CD4-positive, alpha-beta T cell (primary cell): ENCODE measurements around the gene SLC22A5. TPM values are rescaled to one million over a fixed set of nuclear protein-coding genes. Genes with fewer than 3 reads are reported as not detected.
A peak's percentile ranks its signal among the peaks of the same experiment; 100 is the strongest.

Experiments
- ATAC-seq: fragments of 200-7000 bp; cut with Tn5 transposase; one replicate; pipeline ENCODE4 v1.10.0; 2022; ENCODE audit warnings: mild to moderate bottlenecking; ENCODE audit not compliant: poor library complexity
- CTCF ChIA-PET: fragments of 350-600 bp; sonication (Branson Sonifier 250); formaldehyde crosslinking; loops from one replicate; lab custom pipeline; 2021; ENCODE audit warnings: antibody characterized with exemption, inconsistent platforms; lab: Charles Lee
- POLR2A ChIA-PET: fragments of 350-600 bp; sonication (Branson Sonifier 250); formaldehyde crosslinking; loops from one replicate; lab custom pipeline; 2021; ENCODE audit warnings: antibody characterized with exemption, inconsistent platforms; lab: Charles Lee
- DNase-seq, 14 experiments: peaks; one replicate each; pipeline ENCODE4 v3.0.0-alpha.2; 2013 to 2020; ENCODE audit warnings: mixed read lengths in 2 of 14
- H3K27ac ChIP-seq, 2 donors: one replicate each; pipeline versions ENCODE4 v1.5.1 to v1.7.0; 2013; ENCODE audit warnings: low read length in 2 of 2, low read depth in 1 of 2, mild to moderate bottlenecking in 1 of 2
- H3K27me3 ChIP-seq, 2 experiments: 1 replicate in 1 of 2; 2 replicates in 1 of 2; pipeline versions ENCODE4 v1.6.1 to v1.7.0; 2013; ENCODE audit warnings: low read length in 2 of 2, control low read depth in 1 of 2, mild to moderate bottlenecking in 1 of 2, moderate library complexity in 1 of 2; ENCODE audit not compliant: insufficient read depth in 2 of 2, control insufficient read depth in 1 of 2
- H3K36me3 ChIP-seq: one replicate; pipeline ENCODE4 v1.6.1; 2013; ENCODE audit warnings: low read length, control low read depth; ENCODE audit not compliant: insufficient read depth
- H3K4me1 ChIP-seq: one replicate; pipeline ENCODE4 v1.6.1; 2013; ENCODE audit warnings: low read length, control low read depth; ENCODE audit not compliant: insufficient read depth
- H3K4me3 ChIP-seq: one replicate; pipeline ENCODE4 v1.5.1; 2013; ENCODE audit warnings: mild to moderate bottlenecking, low read length, moderate library complexity
- H3K9me3 ChIP-seq, 2 experiments: 1 replicate in 1 of 2; 2 replicates in 1 of 2; pipeline versions ENCODE4 v1.6.1 to v1.7.0; 2013; ENCODE audit warnings: low read length in 2 of 2, mild to moderate bottlenecking in 2 of 2, control low read depth in 1 of 2, moderate library complexity in 1 of 2; ENCODE audit not compliant: control insufficient read depth in 1 of 2, insufficient read depth in 1 of 2
- H3K27ac Mint-ChIP-seq: one replicate; pipeline ENCODE4 v1.8.0; 2020; ENCODE audit warnings: mixed read lengths
- H3K27me3 Mint-ChIP-seq: one replicate; pipeline ENCODE4 v1.8.0; 2021; ENCODE audit warnings: mixed read lengths
- H3K36me3 Mint-ChIP-seq: one replicate; pipeline ENCODE4 v1.8.0; 2021; ENCODE audit warnings: low read depth, mixed read lengths
- H3K4me1 Mint-ChIP-seq: one replicate; pipeline ENCODE4 v1.8.0; 2021; ENCODE audit warnings: low read depth, mixed read lengths
- H3K4me3 Mint-ChIP-seq: one replicate; pipeline ENCODE4 v1.8.0; 2020; ENCODE audit warnings: mild to moderate bottlenecking, mixed read lengths
- H3K9me3 Mint-ChIP-seq: one replicate; pipeline ENCODE4 v1.8.0; 2020; ENCODE audit warnings: mixed read lengths
- intact Hi-C, 2 experiments: fragments of 100-400 bp; cut with DNase I in 1 of 2; cut with micrococcal nuclease in 1 of 2; formaldehyde crosslinking; loops; one replicate each; pipeline versions ENCODE4 v1.15.1 to v1.9.0; 2023 to 2025; cut with DNase I, micrococcal nuclease
- total RNA-seq, 174 experiments: library from RNA in 2 of 174; stranded (reverse) in 2 of 174; gene quantifications; one replicate each; pipeline ENCODE4 v1.2.3 and lab custom pipeline; 2021 to 2026
- TF ChIP-seq, protein P1 (sequence below): fragments of 200-600 bp; IDR thresholded peaks from one replicate; pipeline ENCODE4 v1.8.0; 2022; ENCODE audit warnings: antibody characterized with exemption, mild to moderate bottlenecking

The SLC22A5 gene
- total RNA-seq, 2 experiments from 2014 or later: 4.3 to 4.5 TPM

DNA sequence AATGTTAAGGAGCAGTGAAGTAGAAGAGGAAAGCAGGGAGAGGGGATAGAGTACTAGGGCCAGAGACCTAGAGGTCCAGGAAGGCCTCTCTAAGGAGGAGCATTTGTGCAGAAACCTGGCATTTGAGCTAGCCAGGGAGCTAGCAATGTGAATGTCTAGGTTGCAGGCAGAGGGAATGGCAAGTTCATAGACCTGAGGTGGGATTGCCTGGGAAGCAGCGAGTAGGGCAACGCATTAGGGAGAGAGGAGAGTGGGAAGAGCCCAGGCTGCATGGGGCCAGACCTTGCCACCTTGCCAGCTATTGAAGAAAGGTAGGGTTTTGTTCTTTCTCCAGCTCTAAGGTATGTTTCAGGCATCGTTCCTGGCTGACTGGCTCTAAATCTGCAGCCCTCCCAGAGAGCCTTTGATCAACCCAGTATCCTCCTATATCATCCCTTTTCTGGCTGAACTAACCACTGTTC lies 54.0 kb downstream of the SLC22A5 start:
- Histone ChIP-seq H3K27me3 (no peaks in the 10 kb centered on the region), H3K4me3 (no peak overlapping the region), H3K27ac (peak overlapping the region; percentile 27 to 85), H3K9me3 (no peaks in the 10 kb centered on the region), H3K36me3 (peaks cover 34% of the 10 kb centered on the region), H3K4me1 (peaks cover 98% of the 10 kb centered on the region)
- ATAC-seq (no peak), DNase-seq (no peak)
- Mint-ChIP-seq H3K4me3 (peak overlapping the region; percentile 45), H3K27ac (peak overlapping the region; percentile 93), H3K9me3 (no peaks in the 10 kb centered on the region), H3K27me3 (no peaks in the 10 kb centered on the region), H3K4me1 (peaks cover 97% of the 10 kb centered on the region), H3K36me3 (peaks cover 59% of the 10 kb centered on the region)
- CTCF ChIA-PET: interaction anchor here (1.3 to 2.0 kb wide), 2 partner anchors 8 to 12 kb away, joined by 4 to 5 read pairs; no protein-coding TSS in a partner anchor
- TF ChIP-seq, protein P1, sequence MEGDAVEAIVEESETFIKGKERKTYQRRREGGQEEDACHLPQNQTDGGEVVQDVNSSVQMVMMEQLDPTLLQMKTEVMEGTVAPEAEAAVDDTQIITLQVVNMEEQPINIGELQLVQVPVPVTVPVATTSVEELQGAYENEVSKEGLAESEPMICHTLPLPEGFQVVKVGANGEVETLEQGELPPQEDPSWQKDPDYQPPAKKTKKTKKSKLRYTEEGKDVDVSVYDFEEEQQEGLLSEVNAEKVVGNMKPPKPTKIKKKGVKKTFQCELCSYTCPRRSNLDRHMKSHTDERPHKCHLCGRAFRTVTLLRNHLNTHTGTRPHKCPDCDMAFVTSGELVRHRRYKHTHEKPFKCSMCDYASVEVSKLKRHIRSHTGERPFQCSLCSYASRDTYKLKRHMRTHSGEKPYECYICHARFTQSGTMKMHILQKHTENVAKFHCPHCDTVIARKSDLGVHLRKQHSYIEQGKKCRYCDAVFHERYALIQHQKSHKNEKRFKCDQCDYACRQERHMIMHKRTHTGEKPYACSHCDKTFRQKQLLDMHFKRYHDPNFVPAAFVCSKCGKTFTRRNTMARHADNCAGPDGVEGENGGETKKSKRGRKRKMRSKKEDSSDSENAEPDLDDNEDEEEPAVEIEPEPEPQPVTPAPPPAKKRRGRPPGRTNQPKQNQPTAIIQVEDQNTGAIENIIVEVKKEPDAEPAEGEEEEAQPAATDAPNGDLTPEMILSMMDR: no peak
- intact Hi-C loops: loop anchor here (5.0 kb wide), 3 partner anchors 34 to 49 kb away; no protein-coding TSS in a partner anchor
- POLR2A ChIA-PET: interaction anchor here (0.9 to 20.0 kb wide), 8 partner anchors 13 to 72 kb away, joined by 3 to 645 read pairs (median 8); partner anchors contain the start of gene IRF1

DNA sequence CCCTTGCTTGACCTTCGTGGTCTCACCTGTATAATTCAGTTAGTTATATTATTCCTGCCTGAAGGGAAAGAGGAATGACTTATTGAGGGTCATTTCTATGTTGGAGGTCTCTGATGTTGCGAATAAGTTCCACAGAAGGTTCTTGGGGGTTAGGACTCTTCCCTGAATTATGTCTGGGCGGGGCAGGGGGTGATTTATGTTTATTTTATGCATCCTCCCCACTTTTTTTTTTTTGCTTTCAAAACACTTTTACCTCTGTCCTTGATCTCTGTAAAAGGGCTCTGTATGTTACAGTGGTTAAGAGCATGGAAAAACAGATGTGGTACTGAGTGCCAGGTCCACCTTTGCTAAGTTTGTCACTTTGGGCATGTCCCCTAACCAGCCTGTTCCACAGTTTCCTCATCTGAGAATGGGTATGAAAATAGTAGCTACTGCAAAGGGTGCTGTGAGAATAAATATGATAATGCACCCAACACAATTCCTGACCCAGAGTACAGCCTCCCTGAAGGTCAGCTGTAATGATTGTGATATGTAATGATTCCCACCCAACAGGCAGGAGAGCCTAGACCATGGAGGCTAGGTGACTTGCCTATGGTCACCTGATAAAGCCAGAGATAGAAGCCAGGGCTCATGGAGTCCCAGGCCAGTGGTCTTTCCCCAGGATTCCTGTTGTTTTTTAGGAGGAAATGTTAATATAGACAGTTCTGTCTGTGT lies 54.8 kb downstream of the SLC22A5 start:
- peak overlapping the region; percentile 78 to 85 for H3K27ac ChIP-seq
- no peaks in the 10 kb centered on the region for H3K27me3 Mint-ChIP-seq
- H3K4me3 Mint-ChIP-seq: peak overlapping the region; percentile 35
- ChIA-PET CTCF (interaction anchor here (1.3 kb wide), 1 partner anchor 9 kb away, joined by 4 read pairs; no protein-coding TSS in a partner anchor), POLR2A (interaction anchor here (1.1 to 20.0 kb wide), 8 partner anchors 9 to 72 kb away, joined by 3 to 645 read pairs (median 46); partner anchors contain the start of gene IRF1)
- H3K4me3 ChIP-seq: no peak overlapping the region
- peak overlapping the region; percentile 93 for H3K27ac Mint-ChIP-seq
- H3K4me1 Mint-ChIP-seq: peaks cover 97% of the 10 kb centered on the region
- peaks cover 100% of the 10 kb centered on the region for H3K4me1 ChIP-seq
- ATAC-seq (no peak), DNase-seq (no peak)
- TF ChIP-seq, protein P1: no peak
- intact Hi-C loops: loop anchor here (2.0 to 5.0 kb wide), 6 partner anchors 14 to 66 kb away; partner anchors contain the start of gene IRF1 (in 1 of the 2)
- peaks cover 50% of the 10 kb centered on the region for H3K36me3 Mint-ChIP-seq
- no peaks in the 10 kb centered on the region for H3K27me3 ChIP-seq
- peaks cover 34% of the 10 kb centered on the region for H3K36me3 ChIP-seq
- no peaks in the 10 kb centered on the region for H3K9me3 Mint-ChIP-seq
- no peaks in the 10 kb centered on the region for H3K9me3 ChIP-seq

DNA sequence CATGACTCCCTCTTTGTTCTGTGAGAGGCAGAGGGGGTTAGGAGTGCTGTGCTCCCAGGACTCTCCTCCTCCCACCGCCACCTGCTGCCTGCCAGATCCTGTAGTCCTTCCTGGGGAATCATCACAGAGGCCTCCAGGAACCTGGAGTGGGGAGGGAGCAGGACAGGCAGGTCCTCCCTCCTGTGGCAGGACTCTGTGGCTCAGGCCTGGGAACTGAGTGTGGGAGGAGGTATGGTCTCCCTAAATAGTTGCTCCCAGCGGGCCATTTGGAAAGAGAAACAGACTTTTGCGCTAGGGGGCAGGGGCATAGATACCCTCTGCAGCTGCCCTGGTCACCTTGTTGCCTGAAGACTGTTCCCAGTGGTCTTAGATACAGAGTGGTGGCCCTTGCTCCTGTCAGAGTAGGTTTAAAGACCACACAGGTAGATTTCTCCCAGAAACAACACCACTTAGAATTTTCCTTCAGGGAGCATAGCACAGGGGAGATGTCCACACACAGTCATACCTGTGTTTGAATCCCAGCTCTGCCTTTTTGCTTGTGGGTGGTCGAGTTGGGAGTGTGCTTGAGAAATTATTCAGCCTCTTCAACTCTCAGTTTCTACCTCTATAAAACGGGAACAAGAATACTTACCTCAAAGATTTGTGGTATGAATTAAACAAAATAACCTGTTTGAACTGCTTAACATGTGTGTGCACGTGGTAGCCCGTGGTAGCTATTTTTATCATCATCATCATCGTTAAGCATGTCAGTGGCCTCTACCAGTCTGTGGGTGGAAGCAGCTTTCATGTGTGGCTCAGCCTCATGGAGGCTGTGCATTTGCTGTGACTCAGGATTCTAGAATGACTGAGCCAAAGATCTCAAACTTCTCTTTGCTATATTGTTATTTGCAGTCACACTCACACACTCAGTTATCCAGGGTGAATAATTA lies 55.8 kb downstream of the SLC22A5 start:
- H3K36me3 Mint-ChIP-seq: peaks cover 50% of the 10 kb centered on the region
- ChIA-PET CTCF (interaction anchor here (0.9 to 2.4 kb wide), 9 partner anchors 10 to 76 kb away, joined by 3 to 12 read pairs (median 8); partner anchors contain the start of gene IRF1), POLR2A (interaction anchor here (1.0 to 20.0 kb wide), 9 partner anchors 10 to 71 kb away, joined by 3 to 645 read pairs (median 69); partner anchors contain the start of gene IRF1)
- H3K4me3 Mint-ChIP-seq: peak overlapping the region; percentile 77
- Histone ChIP-seq H3K9me3 (no peaks in the 10 kb centered on the region), H3K27ac (peak overlapping the region; percentile 78 to 85), H3K36me3 (peaks cover 34% of the 10 kb centered on the region), H3K4me3 (peak overlapping the region; percentile 13), H3K4me1 (peaks cover 99% of the 10 kb centered on the region), H3K27me3 (no peaks in the 10 kb centered on the region)
- H3K9me3 Mint-ChIP-seq: no peaks in the 10 kb centered on the region
- DNase-seq: peak; percentile 45 to 88 (median 62)
- intact Hi-C loops: loop anchor here in 1 of 2 experiments (2.0 kb wide), 3 partner anchors 14 to 66 kb away; partner anchors contain the start of gene IRF1
- H3K27me3 Mint-ChIP-seq: no peaks in the 10 kb centered on the region
- ATAC-seq: peak; percentile 79
- H3K4me1 Mint-ChIP-seq: peaks cover 97% of the 10 kb centered on the region
- TF ChIP-seq, protein P1: no peak
- H3K27ac Mint-ChIP-seq: peak overlapping the region; percentile 93
